GM18861 (cell line): ENCODE results near the gene GRK6.

Source experiments
- ATAC-seq: cut with Tn5 transposase; IDR thresholded peaks from one replicate; pipeline ENCODE4 v1.9.1; 2021; ENCODE audit not compliant: unreplicated experiment

The GRK6 gene

DNA sequence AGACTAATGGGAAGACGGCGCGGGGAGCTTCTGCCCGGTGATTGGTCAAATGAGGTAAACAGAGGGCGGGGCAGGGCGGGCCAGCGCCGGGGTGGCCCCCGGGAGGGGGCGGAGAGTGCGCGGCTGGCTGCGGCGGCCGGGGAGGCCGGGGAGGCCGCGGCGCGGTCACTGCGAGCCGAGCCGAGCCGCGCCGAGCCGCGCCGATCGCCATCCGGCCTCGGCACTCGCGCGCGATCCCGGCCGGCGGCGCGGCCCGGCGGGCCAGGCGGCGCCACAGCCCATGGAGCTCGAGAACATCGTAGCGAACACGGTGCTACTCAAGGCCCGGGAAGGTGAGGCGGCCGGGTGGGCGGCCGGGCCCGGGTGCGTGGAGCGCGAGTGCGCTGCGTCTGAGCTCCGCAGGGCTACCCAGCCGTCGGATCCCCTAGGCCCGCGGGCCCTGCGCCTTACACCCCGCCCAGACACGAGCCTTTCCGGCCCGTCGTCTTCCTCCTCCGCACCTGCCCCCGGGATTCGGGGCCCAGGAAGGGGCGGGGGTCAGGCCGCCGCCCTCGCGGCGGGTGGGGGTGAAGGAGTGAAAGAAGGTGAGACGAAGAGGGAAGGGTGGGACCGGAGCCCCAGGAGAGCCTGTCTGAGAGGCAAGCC is at the start of gene GRK6:
Gene GRK6, plus strand, starts transcription at position 111 of the 645 bp plus-strand sequence. Its CDS starts 170 bp downstream, at position 281.
- peak; percentile 1 for ATAC-seq

DNA sequence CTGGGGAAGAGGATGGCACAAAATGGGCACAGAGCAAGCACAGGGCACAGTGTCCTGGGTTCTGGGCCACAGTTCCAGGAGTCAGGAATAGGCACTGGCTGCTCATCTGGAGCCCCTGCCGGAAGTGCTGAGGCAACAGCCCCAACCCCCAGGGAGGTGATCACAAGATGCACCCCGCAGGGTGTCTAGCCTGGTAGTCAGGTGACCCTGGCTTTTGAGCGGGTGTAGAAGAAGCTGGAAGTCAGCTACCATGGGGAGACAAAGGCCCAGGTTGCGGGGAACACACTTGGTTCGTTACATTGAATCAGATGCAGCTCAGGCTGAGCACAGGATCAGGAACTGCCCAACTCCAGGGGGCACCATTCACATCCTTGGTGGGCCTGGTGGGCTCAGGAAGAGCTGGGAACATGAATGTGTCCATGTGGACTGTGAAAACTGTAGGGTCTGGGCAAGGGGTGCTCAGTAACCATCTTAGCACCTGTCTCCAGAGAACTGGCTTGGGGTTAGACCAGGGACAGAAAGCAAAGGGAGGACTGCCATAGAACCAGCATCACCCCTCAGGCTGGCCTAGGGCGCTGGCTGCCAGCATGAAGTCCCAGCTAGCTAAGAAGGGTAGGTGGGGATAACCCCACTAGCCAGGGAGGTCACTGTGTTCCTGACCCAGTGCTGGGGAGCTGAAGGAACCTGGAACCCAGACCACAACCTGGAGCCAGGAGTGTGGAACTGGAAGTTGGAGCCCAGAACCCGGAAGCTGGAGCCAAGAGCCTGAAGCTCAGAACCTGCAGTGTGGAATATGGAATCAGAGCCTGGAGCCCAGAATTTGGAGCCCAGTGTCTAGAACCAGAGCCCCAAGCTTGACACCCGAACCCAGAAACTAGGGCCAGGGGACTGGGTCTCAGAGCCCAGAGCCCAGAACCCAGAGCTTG is 48.4 kb upstream of the GRK6 start:
- ATAC-seq = no peak

GRCh38 chr5:177378884-177379883 is 47.3 kb upstream of the GRK6 start:
- ATAC-seq = peak; percentile 65

DNA sequence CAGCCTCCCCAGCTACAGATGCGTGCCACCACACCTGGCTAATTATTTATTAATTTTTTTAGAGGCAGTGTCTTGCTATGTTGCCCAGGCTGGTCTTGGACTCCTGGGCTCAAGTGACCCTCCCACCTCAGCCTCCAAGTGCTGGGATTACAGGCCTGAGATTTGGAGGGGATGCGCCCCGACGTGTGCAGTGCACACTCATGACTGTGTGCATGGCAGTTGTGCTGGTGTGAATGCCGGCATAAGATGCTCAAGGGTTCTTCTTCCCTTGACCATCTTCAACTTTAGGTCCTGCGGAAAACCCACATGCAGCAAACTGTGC is 45.7 kb upstream of the GRK6 start:
- ATAC-seq = no peak

DNA sequence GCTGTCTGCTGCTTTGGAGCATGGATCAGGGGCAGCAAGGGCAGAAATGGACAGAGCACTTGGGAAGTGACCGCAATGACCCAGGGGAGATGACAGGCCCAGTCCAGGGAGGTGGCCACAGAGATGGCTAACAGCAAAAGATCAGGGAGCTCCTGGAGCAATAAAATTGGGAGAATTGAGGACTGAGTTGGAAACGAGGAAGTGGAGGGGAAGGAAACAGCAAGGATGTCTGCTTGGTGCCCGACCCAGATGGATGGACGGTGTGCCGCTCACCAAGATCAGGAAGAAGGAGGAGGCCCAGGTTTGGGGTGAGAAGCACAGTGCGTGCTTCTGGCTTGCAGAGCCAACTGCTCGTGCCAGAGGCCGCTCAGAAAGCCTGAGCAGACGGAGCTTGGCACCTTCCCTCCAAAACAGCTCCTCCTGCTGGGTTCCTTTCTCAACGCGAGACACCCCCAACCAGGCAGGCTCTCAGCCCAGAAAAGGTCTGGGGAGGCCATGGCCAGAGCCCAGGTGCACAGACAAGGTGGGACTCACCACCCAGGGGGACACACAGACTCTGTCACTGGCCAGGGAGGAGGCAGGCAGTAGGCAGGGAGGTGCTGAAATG is 44.0 kb upstream of the GRK6 start:
- no peak for ATAC-seq

GRCh38 chr5:177383181-177383580 is 43.3 kb upstream of the GRK6 start:
- ATAC-seq = no peak

DNA sequence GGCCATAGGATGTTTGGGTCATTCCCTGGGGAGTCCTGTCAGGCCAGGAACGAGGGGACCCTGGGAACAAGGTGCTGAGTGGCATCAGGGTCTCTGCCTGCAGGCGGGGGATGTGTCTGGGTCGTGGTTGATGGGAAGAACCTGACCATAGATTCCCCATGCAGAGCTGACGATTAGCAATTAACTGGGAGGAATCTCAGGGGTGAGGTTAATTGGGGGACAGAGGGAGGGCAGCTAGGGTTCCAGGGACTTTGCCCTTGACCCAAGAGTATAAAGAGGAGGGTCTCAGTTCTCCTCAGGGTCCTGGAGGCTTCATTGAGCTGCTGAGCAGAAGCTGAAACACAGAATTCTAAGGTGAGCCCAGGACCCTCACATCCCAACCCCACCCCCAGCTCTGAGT is 42.3 kb upstream of the GRK6 start, which contains the start of gene SLC34A1:
Gene SLC34A1, plus strand, starts transcription at position 301 of the 400 bp plus-strand sequence. CDS start 1,308 bp downstream, outside the sequence.
- no peak for ATAC-seq

GRCh38 chr5:177385720-177386119 is 40.8 kb upstream of the GRK6 start:
- no peak for ATAC-seq

- no peak for ATAC-seq
Measured at GRCh38 chr5:177386542-177386941, 39.9 kb upstream of the GRK6 start.

GRCh38 chr5:177387405-177387804 is 39.1 kb upstream of the GRK6 start:
- ATAC-seq = no peak

DNA sequence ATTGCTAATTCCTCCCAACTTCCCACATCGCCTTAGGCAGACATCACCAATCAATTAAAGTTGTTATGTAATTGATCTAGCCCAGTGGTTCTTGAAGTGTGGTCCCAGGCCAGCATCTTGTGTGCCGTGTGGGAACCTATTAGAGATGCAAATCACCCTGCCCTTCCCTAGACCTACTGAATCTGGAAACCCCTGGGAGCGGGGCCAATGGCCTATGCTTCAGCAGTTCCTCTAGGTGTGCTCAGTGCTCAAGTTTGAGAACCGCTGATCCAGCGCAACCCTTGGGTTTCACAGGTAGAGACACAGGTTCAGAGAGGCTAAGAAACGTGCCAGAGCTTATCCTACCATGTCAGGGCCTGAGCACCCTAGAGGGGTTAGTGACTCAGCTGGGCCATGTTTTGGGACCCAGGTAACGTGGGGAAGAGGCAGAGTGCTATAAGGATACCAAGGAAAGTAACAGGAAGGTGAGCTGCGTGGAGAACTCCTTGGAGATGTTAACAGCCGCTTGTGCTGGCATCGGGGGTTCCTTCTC is 37.9 kb upstream of the GRK6 start:
- no peak for ATAC-seq

DNA sequence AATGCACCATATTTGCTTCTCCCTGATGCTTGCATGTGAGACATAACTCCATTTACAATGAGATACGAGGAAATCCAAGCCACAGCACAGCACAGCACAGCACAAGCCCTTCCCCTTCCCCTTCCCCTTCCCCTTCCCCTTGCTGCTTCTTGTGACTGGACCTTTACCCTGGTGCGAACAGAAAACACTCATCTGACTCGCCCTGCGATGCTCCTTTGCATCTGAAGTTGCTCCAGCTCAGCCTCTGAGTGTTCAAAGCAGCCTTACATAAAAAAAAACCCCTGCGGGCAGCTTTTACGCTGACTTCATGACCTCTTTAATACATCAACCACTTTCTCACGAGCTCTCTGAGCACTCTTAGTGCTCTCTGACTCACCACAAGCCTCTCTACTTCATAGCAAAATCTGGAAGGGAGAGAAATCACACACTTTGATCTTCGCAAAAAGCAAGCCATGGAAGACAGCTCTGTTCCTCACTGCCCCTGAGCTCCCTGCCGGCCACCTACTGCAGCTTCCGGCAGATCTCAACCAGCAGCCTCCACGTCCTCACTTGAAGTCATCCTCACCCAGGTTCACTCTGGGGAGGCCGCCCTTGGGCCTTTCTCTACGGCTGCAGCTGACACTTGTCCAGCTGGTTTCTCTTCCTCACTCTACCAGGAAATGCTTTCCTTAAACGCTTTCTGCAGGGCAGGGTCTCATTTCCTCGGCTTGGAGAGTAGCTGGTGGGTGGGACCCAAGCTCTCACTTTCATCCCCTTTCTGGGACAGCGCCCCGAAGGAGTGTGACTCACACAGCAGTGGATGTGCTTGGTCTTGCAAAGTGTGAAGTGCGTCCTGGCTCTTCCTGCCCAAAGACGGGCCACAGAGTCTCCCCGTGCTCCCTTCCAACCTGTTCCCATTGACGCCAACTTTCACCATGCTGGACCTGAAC is 37.0 kb upstream of the GRK6 start:
- ATAC-seq = peak; percentile 59

GRCh38 chr5:177390363-177391300 is 35.8 kb upstream of the GRK6 start:
- ATAC-seq = peak; percentile 36

DNA sequence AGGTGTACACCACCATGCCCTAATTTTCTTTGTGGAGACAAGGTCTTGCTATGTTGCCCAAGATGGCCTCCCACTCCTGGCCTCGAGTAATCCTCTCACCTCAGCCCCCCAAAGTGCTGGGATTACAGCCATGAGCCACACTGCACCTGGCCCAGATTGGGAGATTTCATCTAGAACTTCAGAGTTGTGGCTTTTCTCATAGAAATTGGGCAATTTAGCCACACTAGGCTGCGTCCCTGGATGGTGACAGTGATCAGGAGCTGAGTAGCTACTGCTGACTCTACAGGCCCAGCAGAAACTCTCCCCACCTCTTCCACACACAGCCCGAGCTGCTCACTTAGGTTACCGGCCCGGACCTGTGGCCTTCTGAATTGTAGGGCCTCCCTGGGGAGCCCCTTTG is 33.7 kb upstream of the GRK6 start:
- ATAC-seq = no peak

GRCh38 chr5:177393206-177393765 is 33.2 kb upstream of the GRK6 start:
- no peak for ATAC-seq

DNA sequence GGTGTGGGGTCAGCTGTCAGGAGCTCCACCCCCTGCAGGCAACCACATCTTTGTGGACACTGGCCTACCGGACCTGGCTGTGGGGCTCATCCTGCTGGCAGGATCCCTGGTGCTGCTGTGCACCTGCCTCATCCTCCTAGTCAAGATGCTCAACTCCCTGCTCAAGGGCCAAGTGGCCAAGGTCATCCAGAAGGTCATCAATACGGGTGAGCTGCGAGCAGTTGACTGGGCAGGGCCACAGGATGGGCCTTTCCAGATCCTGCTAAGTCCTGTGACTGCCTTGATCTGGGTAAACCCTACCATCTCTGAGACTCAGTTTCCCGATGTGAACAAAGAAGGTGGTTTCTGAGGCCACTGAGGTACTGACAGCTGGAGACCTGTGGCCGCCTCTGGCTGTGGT is 32.5 kb upstream of the GRK6 start:
- ATAC-seq = no peak

GRCh38 chr5:177396078-177396477 is 30.4 kb upstream of the GRK6 start:
- ATAC-seq = no peak

GRCh38 chr5:177396807-177397206 is 29.7 kb upstream of the GRK6 start:
- no peak for ATAC-seq
